HEK293T (cell line): Measurements from ENCODE around the gene HS6ST1.

Experiments used
- CTCF ChIA-PET: fragments of 350-600 bp; formaldehyde crosslinking; extraction: SDS; loops from one replicate; lab custom pipeline; 2021; ENCODE audit warnings: antibody characterized with exemption, inconsistent platforms; lab: Yijun Ruan, JAX
- POLR2A ChIA-PET: fragments of 350-600 bp; formaldehyde crosslinking; extraction: SDS; loops from one replicate; lab custom pipeline; 2020; ENCODE audit warnings: antibody characterized with exemption, inconsistent platforms; lab: Yijun Ruan, JAX
- DNase-seq: peaks from one replicate; pipeline ENCODE4 v3.0.0; 2012; ENCODE audit warnings: mixed read lengths; ENCODE audit errors: extremely low spot score
- ARNT ChIP-seq: fragments of 450-650 bp; IDR thresholded peaks from 2 replicates; pipeline ENCODE4 v1.6.1; 2017; ENCODE audit warnings: mild to moderate bottlenecking
- BHLHE40 ChIP-seq: fragments of 450-650 bp; IDR thresholded peaks from 2 replicates; pipeline ENCODE4 v1.6.1; 2016; ENCODE audit warnings: mild to moderate bottlenecking, moderate library complexity, borderline replicate concordance
- CTBP1 ChIP-seq: fragments of 450-650 bp; IDR thresholded peaks from 2 replicates; pipeline ENCODE4 v1.6.1; 2016; ENCODE audit warnings: borderline replicate concordance
- ELF4 ChIP-seq: fragments of 450-650 bp; IDR thresholded peaks from 2 replicates; pipeline ENCODE4 v1.6.1; 2017; ENCODE audit warnings: antibody characterized with exemption
- FOXA1 ChIP-seq: fragments of 450-650 bp; IDR thresholded peaks from 2 replicates; pipeline ENCODE4 v1.6.1; 2016; ENCODE audit warnings: mild to moderate bottlenecking
- FOXK2 ChIP-seq: fragments of 450-650 bp; IDR thresholded peaks from 2 replicates; pipeline ENCODE4 v1.6.1; 2016; ENCODE audit warnings: mild to moderate bottlenecking
- FOXM1 ChIP-seq: fragments of 450-650 bp; IDR thresholded peaks from 2 replicates; pipeline ENCODE4 v1.6.1; 2017; ENCODE audit warnings: mild to moderate bottlenecking, borderline replicate concordance
- HDGF ChIP-seq: fragments of 450-650 bp; IDR thresholded peaks from 2 replicates; pipeline ENCODE4 v1.6.1; 2017; ENCODE audit warnings: antibody characterized with exemption, borderline replicate concordance
- L3MBTL2 ChIP-seq: fragments of 450-650 bp; conservative IDR thresholded peaks from 2 replicates; pipeline ENCODE4 v1.6.1; 2016; ENCODE audit warnings: mild to moderate bottlenecking
- LEF1 ChIP-seq: fragments of 450-650 bp; IDR thresholded peaks from 2 replicates; pipeline ENCODE4 v1.6.1; 2017; ENCODE audit warnings: mild to moderate bottlenecking, borderline replicate concordance
- NFRKB ChIP-seq: fragments of 450-650 bp; IDR thresholded peaks from 2 replicates; pipeline ENCODE4 v1.6.1; 2016; ENCODE audit warnings: mild to moderate bottlenecking, moderate library complexity
- SP1 ChIP-seq: fragments of 450-650 bp; IDR thresholded peaks from 2 replicates; pipeline ENCODE4 v1.6.1; 2017
- SUZ12 ChIP-seq: fragments of 450-650 bp; IDR thresholded peaks from 2 replicates; pipeline ENCODE4 v1.6.1; 2016; ENCODE audit warnings: mild to moderate bottlenecking
- TARDBP ChIP-seq: fragments of 450-650 bp; IDR thresholded peaks from 2 replicates; pipeline ENCODE4 v1.6.1; 2016
- ZNF384 ChIP-seq: fragments of 450-650 bp; IDR thresholded peaks from 2 replicates; pipeline ENCODE4 v1.6.1; 2016
- TF ChIP-seq, protein P1 (sequence below): fragments of 450-650 bp; IDR thresholded peaks from 2 replicates; pipeline ENCODE4 v1.6.1; 2016

Gene HS6ST1

DNA sequence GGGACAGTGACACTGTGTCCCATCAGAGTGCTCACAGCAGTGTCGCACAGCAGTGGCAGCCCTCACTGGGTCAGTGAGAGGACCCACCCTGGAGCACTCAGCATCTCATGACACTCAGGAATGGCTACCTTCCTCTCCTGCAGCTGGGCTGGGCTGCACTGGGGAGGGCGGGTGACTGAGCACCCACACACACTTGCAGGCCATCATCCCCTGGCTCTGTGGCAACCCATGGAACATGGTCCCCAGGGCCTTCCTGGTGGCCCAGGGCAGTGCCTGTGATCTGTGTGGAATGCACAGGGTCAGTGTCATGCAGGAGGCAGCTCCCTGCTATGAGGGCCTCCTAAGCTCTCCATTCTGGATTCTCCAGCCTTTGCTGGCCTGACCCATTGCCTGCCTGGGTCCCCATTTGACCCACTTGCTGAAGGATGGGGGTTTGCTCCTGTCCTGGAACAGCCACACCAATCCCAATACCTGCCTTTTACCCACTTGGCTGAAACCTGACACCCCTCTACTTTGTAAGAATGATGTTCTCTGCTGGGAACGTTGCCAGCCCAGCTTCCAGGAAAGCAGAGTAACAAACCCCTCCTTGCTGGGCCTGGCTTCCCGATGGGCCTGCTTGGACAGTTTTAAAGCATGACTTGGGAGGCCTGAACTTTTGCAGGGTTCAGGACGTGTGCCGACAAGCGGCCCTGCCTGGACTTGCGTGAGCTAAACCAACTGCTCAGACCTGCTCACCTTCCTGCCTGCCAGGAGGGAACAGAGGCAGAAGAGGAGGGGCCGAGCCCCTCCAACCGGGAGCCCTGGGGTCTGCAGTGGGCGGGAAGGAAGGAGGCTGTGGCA is 13.7 kb downstream of the HS6ST1 start:
- peak; percentile 55 for DNase-seq
- CTCF ChIA-PET = interaction anchor here (0.6 to 1.6 kb wide), 2 partner anchors 22 to 242 kb away, joined by 3 to 6 read pairs; no protein-coding TSS in a partner anchor
- TF ChIP-seq FOXA1 = no peak
- no peak for TF ChIP-seq SUZ12
- TF ChIP-seq FOXM1 = no peak
- no peak for TF ChIP-seq CTBP1
- TF ChIP-seq SP1 = no peak
- no peak for TF ChIP-seq ARNT
- no peak for TF ChIP-seq HDGF
- no peak for TF ChIP-seq ZNF384
- TF ChIP-seq, protein P1, sequence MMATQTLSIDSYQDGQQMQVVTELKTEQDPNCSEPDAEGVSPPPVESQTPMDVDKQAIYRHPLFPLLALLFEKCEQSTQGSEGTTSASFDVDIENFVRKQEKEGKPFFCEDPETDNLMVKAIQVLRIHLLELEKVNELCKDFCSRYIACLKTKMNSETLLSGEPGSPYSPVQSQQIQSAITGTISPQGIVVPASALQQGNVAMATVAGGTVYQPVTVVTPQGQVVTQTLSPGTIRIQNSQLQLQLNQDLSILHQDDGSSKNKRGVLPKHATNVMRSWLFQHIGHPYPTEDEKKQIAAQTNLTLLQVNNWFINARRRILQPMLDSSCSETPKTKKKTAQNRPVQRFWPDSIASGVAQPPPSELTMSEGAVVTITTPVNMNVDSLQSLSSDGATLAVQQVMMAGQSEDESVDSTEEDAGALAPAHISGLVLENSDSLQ = no peak
- no peak for TF ChIP-seq FOXK2
- no peak for TF ChIP-seq LEF1
- no peak for TF ChIP-seq ELF4
- TF ChIP-seq NFRKB = no peak
- no peak for TF ChIP-seq TARDBP
- POLR2A ChIA-PET = no interaction called here

DNA sequence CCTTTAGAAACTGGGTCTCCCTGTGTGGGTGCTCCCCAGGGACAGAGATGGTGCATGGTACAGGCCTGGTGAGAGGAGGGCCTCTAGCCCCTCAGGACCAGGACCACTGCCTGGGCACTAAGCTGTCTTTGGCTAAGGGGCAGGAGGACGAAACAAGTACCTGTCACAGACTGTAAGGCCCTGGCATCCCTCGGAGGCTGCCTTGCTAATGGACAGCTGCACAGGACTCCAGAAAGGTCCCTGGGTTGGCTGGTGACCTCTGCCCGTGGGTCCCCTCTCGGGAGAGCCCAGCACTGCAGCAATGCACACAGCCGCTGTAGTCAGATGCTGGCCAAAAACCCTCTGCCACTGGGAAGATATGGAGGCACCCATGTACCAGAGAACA is 14.3 kb downstream of the HS6ST1 start:
- DNase-seq = no peak
- POLR2A ChIA-PET = no interaction called here
- TF ChIP-seq FOXM1 (no peak), LEF1 (no peak), ELF4 (no peak), BHLHE40 (no peak), ZNF384 (no peak), SUZ12 (no peak), SP1 (no peak)
- CTCF ChIA-PET = interaction anchor here (0.6 kb wide), 1 partner anchor 21 kb away, joined by 3 read pairs; no protein-coding TSS in a partner anchor

DNA sequence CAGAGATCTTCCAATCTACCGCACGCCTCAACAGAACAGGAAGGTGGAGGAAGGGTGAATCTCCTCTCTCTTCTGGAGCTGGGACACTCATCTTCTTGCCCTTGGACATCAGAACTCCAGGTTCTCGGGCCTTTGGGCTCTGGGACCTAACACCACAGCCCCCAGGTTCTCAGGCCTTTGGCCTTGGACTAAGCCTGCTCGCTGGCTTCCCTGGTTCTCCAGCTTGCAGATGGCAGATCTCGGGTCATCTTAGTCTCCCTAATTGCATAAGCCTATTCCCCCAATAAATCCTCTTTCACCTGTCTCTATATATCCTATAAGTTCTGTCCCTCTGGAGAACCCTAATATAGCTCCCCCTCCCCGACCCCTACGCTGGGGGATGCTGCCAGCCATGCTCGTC is 14.8 kb downstream of the HS6ST1 start:
- DNase-seq = no peak
- ChIA-PET CTCF (no interaction called here), POLR2A (no interaction called here)
- TF ChIP-seq ELF4 (no peak), CTBP1 (no peak), SUZ12 (no peak), FOXK2 (no peak), HDGF (no peak), FOXA1 (no peak), SP1 (no peak), L3MBTL2 (no peak), TARDBP (no peak), NFRKB (no peak), ZNF384 (no peak), FOXM1 (no peak), LEF1 (no peak), BHLHE40 (no peak), ARNT (no peak)
- TF ChIP-seq, protein P1 = no peak

DNA sequence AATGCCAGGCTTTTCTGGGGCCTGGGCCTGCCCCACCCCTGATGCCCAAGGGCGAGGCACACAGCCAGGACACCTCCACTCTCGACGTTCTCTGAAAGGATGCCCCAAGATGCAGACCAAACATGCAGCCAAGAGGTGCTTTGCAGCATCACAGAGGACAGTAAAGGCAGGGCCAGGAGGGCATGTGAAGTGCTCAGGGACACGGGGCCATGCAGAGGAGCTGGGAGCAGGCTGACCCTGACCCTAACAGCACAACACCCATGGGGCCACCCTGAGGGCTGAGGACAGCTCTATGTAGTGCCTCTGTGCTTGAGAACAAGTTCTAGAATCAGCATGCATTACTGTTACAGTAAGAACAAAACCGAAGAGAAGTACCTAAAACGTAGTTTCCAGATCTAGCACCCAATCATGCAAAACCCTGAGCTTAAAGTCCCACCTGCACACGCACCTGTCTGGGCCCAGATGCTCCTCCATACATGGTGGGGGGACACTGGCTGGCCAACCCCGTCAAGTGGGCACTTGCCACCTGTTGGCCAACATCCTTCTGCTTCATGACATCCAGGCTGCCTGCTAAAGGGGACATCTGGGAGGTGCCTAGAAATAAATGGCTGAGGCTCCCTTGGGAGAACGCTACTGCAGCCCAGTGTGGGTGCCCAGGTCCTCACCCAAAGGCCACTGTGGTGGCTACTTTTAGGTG is 15.4 kb downstream of the HS6ST1 start:
- CTCF ChIA-PET = no interaction called here
- POLR2A ChIA-PET = no interaction called here
- no peak for DNase-seq
- no peak for TF ChIP-seq FOXA1
- no peak for TF ChIP-seq SUZ12
- TF ChIP-seq LEF1 = no peak
- no peak for TF ChIP-seq FOXK2
- no peak for TF ChIP-seq SP1
- TF ChIP-seq, protein P1 = no peak
- no peak for TF ChIP-seq ARNT
- TF ChIP-seq ZNF384 = no peak
- TF ChIP-seq NFRKB = no peak
- no peak for TF ChIP-seq L3MBTL2
- TF ChIP-seq ELF4 = no peak
- TF ChIP-seq BHLHE40 = no peak
- no peak for TF ChIP-seq TARDBP
- TF ChIP-seq HDGF = no peak
- TF ChIP-seq CTBP1 = no peak
- no peak for TF ChIP-seq FOXM1

DNA sequence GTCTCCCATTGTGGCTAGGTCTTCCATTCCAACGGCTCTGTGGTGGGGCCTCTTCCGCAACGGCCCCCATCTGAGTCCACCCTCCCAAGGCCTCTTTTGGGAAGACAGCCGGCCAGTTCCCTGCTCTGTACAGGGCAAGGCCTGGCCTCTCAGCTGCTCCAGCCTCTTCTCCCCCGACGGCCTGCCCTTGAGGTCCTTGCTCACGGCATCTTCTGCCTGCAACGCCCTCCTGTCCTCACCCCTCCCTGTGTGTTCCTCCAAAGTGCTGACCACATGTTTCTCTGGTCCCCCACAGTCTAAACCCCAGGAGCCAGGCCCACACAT is 16.0 kb downstream of the HS6ST1 start:
- no peak for TF ChIP-seq SUZ12
- no peak for TF ChIP-seq FOXM1
- no peak for TF ChIP-seq LEF1
- TF ChIP-seq ELF4 = no peak
- no peak for TF ChIP-seq ARNT
- TF ChIP-seq NFRKB = no peak
- TF ChIP-seq FOXA1 = no peak
- no peak for TF ChIP-seq BHLHE40
- TF ChIP-seq L3MBTL2 = no peak
- no peak for TF ChIP-seq ZNF384
- no peak for TF ChIP-seq HDGF
- no peak for TF ChIP-seq TARDBP
- TF ChIP-seq, protein P1 = no peak
- no peak for TF ChIP-seq SP1
- TF ChIP-seq FOXK2 = no peak
- no peak for TF ChIP-seq CTBP1
- ChIA-PET CTCF (no interaction called here), POLR2A (no interaction called here)
- DNase-seq = no peak
